Esophagus muscularis mucosa (tissue), 4 donors: ENCODE data around the gene CD59.

Experiments
- EP300 ChIP-seq: sonication (generic); formaldehyde crosslinking; IDR thresholded peaks from one replicate; pipeline ENCODE4 v1.6.1; 2017; ENCODE audit warnings: antibody characterized with exemption
- POLR2A ChIP-seq: fragments of 450-650 bp; IDR thresholded peaks from one replicate; pipeline ENCODE4 v1.6.1; 2017; ENCODE audit warnings: antibody characterized with exemption, moderate library complexity, mild to moderate bottlenecking, low read depth
- POLR2AphosphoS5 ChIP-seq, 2 donors: sonication (generic); formaldehyde crosslinking; IDR thresholded peaks; one replicate each; pipeline ENCODE4 v1.6.1; 2017; ENCODE audit warnings: antibody characterized with exemption in 2 of 2
- TF ChIP-seq, protein P1 (sequence below), 3 experiments: fragments of 200-600 bp in 2 of 3; fragments of 450-650 bp in 1 of 3; sonication (generic) in 2 of 3; IDR thresholded peaks; one replicate each; pipeline ENCODE4 v1.5.1; 2017 to 2019; ENCODE audit warnings: antibody characterized with exemption in 3 of 3, mild to moderate bottlenecking in 2 of 3, moderate library complexity in 1 of 3

DNA sequence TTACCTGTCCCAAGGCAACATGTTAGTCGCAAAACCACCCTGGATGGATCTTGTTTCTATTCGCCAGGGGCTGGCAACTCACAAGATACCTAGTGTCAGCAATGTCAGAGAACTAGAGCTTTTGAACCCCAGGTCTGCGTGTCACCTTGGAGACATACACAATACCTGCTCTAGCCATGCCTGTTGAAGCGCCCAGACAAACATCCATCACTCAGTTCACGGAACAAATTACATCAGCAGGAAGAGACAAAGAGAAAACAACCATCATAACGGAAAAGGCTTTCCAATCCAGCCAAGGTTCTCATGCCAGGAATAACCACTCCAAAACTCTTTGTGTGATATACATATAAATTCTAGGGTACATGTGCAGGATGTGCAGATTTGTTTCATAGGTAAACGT lies 2.2 kb downstream of the CD59 start:
- TF ChIP-seq, protein P1, sequence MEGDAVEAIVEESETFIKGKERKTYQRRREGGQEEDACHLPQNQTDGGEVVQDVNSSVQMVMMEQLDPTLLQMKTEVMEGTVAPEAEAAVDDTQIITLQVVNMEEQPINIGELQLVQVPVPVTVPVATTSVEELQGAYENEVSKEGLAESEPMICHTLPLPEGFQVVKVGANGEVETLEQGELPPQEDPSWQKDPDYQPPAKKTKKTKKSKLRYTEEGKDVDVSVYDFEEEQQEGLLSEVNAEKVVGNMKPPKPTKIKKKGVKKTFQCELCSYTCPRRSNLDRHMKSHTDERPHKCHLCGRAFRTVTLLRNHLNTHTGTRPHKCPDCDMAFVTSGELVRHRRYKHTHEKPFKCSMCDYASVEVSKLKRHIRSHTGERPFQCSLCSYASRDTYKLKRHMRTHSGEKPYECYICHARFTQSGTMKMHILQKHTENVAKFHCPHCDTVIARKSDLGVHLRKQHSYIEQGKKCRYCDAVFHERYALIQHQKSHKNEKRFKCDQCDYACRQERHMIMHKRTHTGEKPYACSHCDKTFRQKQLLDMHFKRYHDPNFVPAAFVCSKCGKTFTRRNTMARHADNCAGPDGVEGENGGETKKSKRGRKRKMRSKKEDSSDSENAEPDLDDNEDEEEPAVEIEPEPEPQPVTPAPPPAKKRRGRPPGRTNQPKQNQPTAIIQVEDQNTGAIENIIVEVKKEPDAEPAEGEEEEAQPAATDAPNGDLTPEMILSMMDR (IDR thresholded peaks at IDR 0.05): no peak
- no peak for TF ChIP-seq POLR2A
- no peak for TF ChIP-seq POLR2AphosphoS5 (IDR thresholded peaks at IDR 0.05)
- no peak for TF ChIP-seq EP300
